ENCODE measurements around the gene CARD16.

CARD16 gene

DNA sequence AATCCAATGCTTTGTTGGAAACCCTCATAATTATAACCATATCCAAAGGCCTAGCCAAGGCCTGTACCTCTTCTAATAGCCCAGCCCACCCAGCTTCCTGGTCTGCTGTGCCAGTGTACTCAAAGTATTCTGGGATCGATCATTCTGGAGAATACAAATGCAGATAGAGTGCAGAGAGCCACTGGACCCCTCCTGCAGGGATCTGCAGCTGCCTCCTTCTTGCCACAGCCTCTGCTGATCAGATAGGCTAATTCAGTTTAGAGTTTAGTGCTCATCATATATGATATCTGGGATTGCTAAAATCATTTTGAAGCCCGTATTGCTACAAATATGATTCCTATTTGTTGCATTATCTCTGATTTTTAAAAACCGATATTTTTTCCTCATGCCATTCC is 39.7 kb downstream of the CARD16 start:
- no peaks in the 10 kb centered on the region for H3K27me3 ChIP-seq (ENCODE audit: control insufficient read depth, low read length)
- no peaks in the 10 kb centered on the region for H4K20me1 ChIP-seq (ENCODE audit: control insufficient read depth, insufficient read depth, low read depth, low read length)
- H3K36me3 ChIP-seq (ENCODE audit: control insufficient read depth, low read length): no peaks in the 10 kb centered on the region
- H3K4me3 ChIP-seq (ENCODE audit: low read length): no peak overlapping the region
- no peak overlapping the region for H3K4me2 ChIP-seq (ENCODE audit: low read length)
- H3F3A ChIP-seq (ENCODE audit: control insufficient read depth, insufficient read depth): no peaks in the 10 kb centered on the region
- H3K9me2 ChIP-seq (replicated peaks; ENCODE audit: control insufficient read depth, low read length): no peaks in the 10 kb centered on the region
- TF ChIP-seq, protein P1, sequence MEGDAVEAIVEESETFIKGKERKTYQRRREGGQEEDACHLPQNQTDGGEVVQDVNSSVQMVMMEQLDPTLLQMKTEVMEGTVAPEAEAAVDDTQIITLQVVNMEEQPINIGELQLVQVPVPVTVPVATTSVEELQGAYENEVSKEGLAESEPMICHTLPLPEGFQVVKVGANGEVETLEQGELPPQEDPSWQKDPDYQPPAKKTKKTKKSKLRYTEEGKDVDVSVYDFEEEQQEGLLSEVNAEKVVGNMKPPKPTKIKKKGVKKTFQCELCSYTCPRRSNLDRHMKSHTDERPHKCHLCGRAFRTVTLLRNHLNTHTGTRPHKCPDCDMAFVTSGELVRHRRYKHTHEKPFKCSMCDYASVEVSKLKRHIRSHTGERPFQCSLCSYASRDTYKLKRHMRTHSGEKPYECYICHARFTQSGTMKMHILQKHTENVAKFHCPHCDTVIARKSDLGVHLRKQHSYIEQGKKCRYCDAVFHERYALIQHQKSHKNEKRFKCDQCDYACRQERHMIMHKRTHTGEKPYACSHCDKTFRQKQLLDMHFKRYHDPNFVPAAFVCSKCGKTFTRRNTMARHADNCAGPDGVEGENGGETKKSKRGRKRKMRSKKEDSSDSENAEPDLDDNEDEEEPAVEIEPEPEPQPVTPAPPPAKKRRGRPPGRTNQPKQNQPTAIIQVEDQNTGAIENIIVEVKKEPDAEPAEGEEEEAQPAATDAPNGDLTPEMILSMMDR (IDR thresholded peaks at IDR 0.05; ENCODE audit: low read depth, low read length, poor library complexity, severe bottlenecking): no peak
- no peak for TF ChIP-seq EZH2phosphoT487 (IDR thresholded peaks at IDR 0.05; ENCODE audit: borderline replicate concordance, low read length)
- no peaks in the 10 kb centered on the region for H3K4me1 ChIP-seq (ENCODE audit: control insufficient read depth, low read length)
- H3K9me3 ChIP-seq (ENCODE audit: control insufficient read depth, insufficient read depth, low read length): no peaks in the 10 kb centered on the region
- no peak overlapping the region for H3K27ac ChIP-seq (ENCODE audit: low read depth, low read length)
- H3K79me2 ChIP-seq (ENCODE audit: control insufficient read depth, low read length): no peaks in the 10 kb centered on the region

DNA sequence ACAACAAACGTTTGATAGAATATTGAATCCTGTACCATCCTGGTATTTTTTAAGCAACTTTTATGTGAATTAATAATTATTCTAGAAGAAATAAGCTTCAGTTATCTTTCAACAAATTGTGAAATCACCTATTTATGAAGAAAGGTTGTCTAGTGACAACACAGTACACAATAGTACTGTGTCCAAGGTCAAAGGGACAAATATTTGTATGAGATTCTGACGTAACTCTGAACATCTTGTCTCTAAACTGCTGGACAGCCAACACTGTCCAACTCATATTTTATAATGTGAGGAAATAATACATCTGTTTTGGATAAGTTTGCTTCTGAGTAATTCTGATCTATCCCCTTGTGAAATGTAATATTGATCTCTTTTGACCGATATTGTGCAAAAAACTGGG is 41.1 kb downstream of the CARD16 start:
- no peak overlapping the region for H3K4me2 ChIP-seq (ENCODE audit: low read length)
- H3K79me2 ChIP-seq (ENCODE audit: control insufficient read depth, low read length): no peaks in the 10 kb centered on the region
- H4K20me1 ChIP-seq (ENCODE audit: control insufficient read depth, insufficient read depth, low read depth, low read length): no peaks in the 10 kb centered on the region
- H3F3A ChIP-seq (ENCODE audit: control insufficient read depth, insufficient read depth): no peaks in the 10 kb centered on the region
- TF ChIP-seq, protein P1 (IDR thresholded peaks at IDR 0.05; ENCODE audit: low read depth, low read length, poor library complexity, severe bottlenecking): no peak
- no peak for TF ChIP-seq EZH2phosphoT487 (IDR thresholded peaks at IDR 0.05; ENCODE audit: borderline replicate concordance, low read length)
- no peak overlapping the region for H3K4me3 ChIP-seq (ENCODE audit: low read length)
- H3K27ac ChIP-seq (ENCODE audit: low read depth, low read length): no peak overlapping the region
- H3K9me2 ChIP-seq (replicated peaks; ENCODE audit: control insufficient read depth, low read length): no peaks in the 10 kb centered on the region
- no peaks in the 10 kb centered on the region for H3K9me3 ChIP-seq (ENCODE audit: control insufficient read depth, insufficient read depth, low read length)
- H3K4me1 ChIP-seq (ENCODE audit: control insufficient read depth, low read length): no peaks in the 10 kb centered on the region
- no peaks in the 10 kb centered on the region for H3K27me3 ChIP-seq (ENCODE audit: control insufficient read depth, low read length)
- H3K36me3 ChIP-seq (ENCODE audit: control insufficient read depth, low read length): no peaks in the 10 kb centered on the region

DNA sequence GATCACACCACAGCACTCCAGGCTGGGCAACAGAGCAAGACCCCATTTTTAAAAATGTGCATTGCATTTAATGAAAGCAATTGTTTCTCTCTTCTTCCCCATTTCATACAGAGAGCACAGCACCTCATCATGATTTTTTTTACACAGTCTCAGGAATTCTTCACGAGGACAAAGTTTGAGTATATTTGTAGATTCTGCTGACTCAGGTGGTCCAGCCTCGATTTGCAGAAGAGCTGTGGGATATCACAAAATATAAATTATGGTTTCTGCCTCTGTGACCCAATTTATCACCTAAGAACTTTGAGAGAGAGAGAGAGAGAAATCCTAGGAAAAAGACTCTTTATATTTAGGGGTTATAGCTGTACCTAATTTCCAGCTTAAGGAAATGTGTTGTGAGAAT is 42.0 kb downstream of the CARD16 start:
- Histone ChIP-seq H3K4me3 (ENCODE audit: low read length) (no peak overlapping the region), H3K4me2 (ENCODE audit: low read length) (no peak overlapping the region), H3K36me3 (ENCODE audit: control insufficient read depth, low read length) (no peaks in the 10 kb centered on the region), H4K20me1 (ENCODE audit: control insufficient read depth, insufficient read depth, low read depth, low read length) (no peaks in the 10 kb centered on the region), H3K27me3 (ENCODE audit: control insufficient read depth, low read length) (no peaks in the 10 kb centered on the region), H3K9me2 (replicated peaks; ENCODE audit: control insufficient read depth, low read length) (no peaks in the 10 kb centered on the region), H3K4me1 (ENCODE audit: control insufficient read depth, low read length) (no peaks in the 10 kb centered on the region), H3K9me3 (ENCODE audit: control insufficient read depth, insufficient read depth, low read length) (no peaks in the 10 kb centered on the region), H3K79me2 (ENCODE audit: control insufficient read depth, low read length) (no peaks in the 10 kb centered on the region), H3F3A (ENCODE audit: control insufficient read depth, insufficient read depth) (no peaks in the 10 kb centered on the region), H3K27ac (ENCODE audit: low read depth, low read length) (no peak overlapping the region)
- no peak for TF ChIP-seq EZH2phosphoT487 (IDR thresholded peaks at IDR 0.05; ENCODE audit: borderline replicate concordance, low read length)
- TF ChIP-seq, protein P1 (IDR thresholded peaks at IDR 0.05; ENCODE audit: low read depth, low read length, poor library complexity, severe bottlenecking): no peak

DNA sequence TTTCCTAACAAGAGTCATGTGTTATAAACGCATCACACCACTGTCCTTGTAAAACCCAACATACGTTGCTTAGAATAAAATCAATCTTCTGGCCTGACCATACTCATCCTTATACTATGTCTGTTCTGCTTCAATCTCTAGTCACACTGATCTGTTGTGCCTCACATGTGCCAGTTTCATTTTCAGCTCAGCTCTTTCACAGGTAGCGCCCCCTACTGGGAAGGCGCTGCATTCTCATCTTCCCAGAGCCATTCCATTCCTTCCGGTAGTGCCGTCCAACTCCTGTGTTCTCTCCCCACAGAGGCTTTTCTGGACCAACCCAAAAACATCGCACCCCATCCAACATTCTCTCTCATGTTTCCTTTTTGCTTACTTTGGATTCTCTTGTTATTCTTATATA is 44.3 kb downstream of the CARD16 start:
- Histone ChIP-seq H3K27me3 (ENCODE audit: control insufficient read depth, low read length) (no peaks in the 10 kb centered on the region), H3K79me2 (ENCODE audit: control insufficient read depth, low read length) (no peaks in the 10 kb centered on the region), H3K4me1 (ENCODE audit: control insufficient read depth, low read length) (no peaks in the 10 kb centered on the region), H3K4me3 (ENCODE audit: low read length) (no peak overlapping the region), H3F3A (ENCODE audit: control insufficient read depth, insufficient read depth) (no peaks in the 10 kb centered on the region), H3K9me3 (ENCODE audit: control insufficient read depth, insufficient read depth, low read length) (no peaks in the 10 kb centered on the region), H3K27ac (ENCODE audit: low read depth, low read length) (no peak overlapping the region), H3K9me2 (replicated peaks; ENCODE audit: control insufficient read depth, low read length) (no peaks in the 10 kb centered on the region), H3K4me2 (ENCODE audit: low read length) (no peak overlapping the region), H3K36me3 (ENCODE audit: control insufficient read depth, low read length) (no peaks in the 10 kb centered on the region), H4K20me1 (ENCODE audit: control insufficient read depth, insufficient read depth, low read depth, low read length) (no peaks in the 10 kb centered on the region)
- TF ChIP-seq EZH2phosphoT487 (IDR thresholded peaks at IDR 0.05; ENCODE audit: borderline replicate concordance, low read length): no peak
- TF ChIP-seq, protein P1 (IDR thresholded peaks at IDR 0.05; ENCODE audit: low read depth, low read length, poor library complexity, severe bottlenecking): peak; percentile 78

All from DOHH2 (cell line).